Tibial nerve (tissue), 3 donors: ENCODE measurements around the gene PCDHGA10.

Source experiments
- POLR2A ChIP-seq, 2 donors: fragments of 450-650 bp; IDR thresholded peaks; one replicate each; pipeline ENCODE4 v1.6.1; 2017; ENCODE audit warnings: antibody characterized with exemption in 2 of 2, mild to moderate bottlenecking in 2 of 2, moderate library complexity in 2 of 2
- TF ChIP-seq, protein P1 (sequence below), 5 experiments: fragments of 200-600 bp in 3 of 5; fragments of 450-650 bp in 2 of 5; sonication (generic) in 3 of 5; IDR thresholded peaks; one replicate each; pipeline ENCODE4 v1.5.1; 2016 to 2019; ENCODE audit warnings: antibody characterized with exemption in 5 of 5, mild to moderate bottlenecking in 3 of 5, moderate library complexity in 2 of 5

DNA sequence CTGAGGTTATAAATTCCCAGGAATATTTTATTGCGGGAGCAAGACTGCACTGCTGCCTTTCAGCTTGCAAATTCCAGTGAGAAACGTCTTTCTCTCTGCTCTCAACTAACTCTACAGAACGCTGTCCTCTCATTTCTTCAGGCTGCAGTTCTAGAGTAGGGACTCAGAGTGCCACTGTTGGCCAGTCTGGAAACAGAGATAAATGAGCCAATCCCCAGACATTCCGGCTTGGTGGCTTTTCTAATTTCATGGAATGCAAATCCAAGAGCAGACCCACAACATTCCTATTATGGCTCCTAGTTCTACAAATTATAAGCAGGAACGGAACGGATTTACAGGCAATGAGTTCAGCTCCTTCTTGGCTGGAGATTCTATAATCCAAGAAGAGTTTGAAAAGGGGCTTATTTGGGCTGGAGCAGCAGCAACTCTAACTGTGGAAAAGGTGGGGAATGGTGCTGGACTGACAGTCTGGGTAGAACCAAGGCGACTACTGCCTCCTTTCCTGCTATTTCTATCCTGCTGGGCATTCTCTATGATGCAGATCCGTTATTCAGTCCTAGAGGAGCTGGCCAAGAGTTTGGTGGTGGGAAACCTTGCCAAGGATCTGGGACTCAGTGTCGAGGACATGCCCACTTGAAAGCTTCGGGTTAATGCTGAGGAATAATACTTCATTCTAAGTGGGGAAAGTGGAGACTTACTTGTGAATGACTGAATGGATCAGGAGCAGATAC, 26.8 kb downstream of the PCDHGA10 start:
- TF ChIP-seq, protein P1, sequence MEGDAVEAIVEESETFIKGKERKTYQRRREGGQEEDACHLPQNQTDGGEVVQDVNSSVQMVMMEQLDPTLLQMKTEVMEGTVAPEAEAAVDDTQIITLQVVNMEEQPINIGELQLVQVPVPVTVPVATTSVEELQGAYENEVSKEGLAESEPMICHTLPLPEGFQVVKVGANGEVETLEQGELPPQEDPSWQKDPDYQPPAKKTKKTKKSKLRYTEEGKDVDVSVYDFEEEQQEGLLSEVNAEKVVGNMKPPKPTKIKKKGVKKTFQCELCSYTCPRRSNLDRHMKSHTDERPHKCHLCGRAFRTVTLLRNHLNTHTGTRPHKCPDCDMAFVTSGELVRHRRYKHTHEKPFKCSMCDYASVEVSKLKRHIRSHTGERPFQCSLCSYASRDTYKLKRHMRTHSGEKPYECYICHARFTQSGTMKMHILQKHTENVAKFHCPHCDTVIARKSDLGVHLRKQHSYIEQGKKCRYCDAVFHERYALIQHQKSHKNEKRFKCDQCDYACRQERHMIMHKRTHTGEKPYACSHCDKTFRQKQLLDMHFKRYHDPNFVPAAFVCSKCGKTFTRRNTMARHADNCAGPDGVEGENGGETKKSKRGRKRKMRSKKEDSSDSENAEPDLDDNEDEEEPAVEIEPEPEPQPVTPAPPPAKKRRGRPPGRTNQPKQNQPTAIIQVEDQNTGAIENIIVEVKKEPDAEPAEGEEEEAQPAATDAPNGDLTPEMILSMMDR (IDR thresholded peaks at IDR 0.05), result no peak
- no peak for TF ChIP-seq POLR2A (IDR thresholded peaks at IDR 0.05)
